K562 (cell line): Measurements from ENCODE around the gene BTBD16. TPM values are rescaled to one million over a fixed set of nuclear protein-coding genes. Genes with fewer than 3 reads are reported as not detected.
A peak's percentile ranks its signal among the peaks of the same experiment; 100 is the strongest.

Experiments
- ATAC-seq: fragments of 200-7000 bp; cut with Tn5 transposase; 3 replicates; pipeline ENCODE4 v1.9.1; 2020; ENCODE audit warnings: moderate library complexity
- BruUV-seq: library from RNA; stranded (reverse); fragments of 400-500 nt; replicated peaks from 2 replicates; lab custom pipeline; 2021; lab: Mats Ljungman, UMichigan
- CTCF ChIA-PET: fragments of 300-600 bp; formaldehyde crosslinking; extraction: SDS; loops from one replicate; lab custom pipeline; 2021; ENCODE audit warnings: low intra/inter-chr PET ratio; lab: Yijun Ruan, JAX
- POLR2A ChIA-PET: fragments of 300-600, 350-650 bp; sonication (Branson Sonifier 250); formaldehyde crosslinking; extraction: SDS; loops from one replicate; lab custom pipeline; 2021; ENCODE audit warnings: antibody characterized with exemption, inconsistent platforms; lab: Yijun Ruan, JAX
- DNase-seq, 4 experiments: peaks; one replicate each; pipeline versions ENCODE4 v3.0.0 to v3.0.0-alpha.2; 2011 to 2018; ENCODE audit warnings: low spot score in 3 of 4, mixed read lengths in 3 of 4; ENCODE audit errors: extremely low read depth in 1 of 4
- FAIRE-seq: peaks from 2 replicates; lab custom pipeline; 2011; peaks lifted over from hg19 to GRCh38; lab: Jason Lieb, UNC
- H2AFZ ChIP-seq: 2 replicates; pipeline ENCODE4 v1.6.0; 2011; ENCODE audit warnings: low read depth, low read length, control low read depth, inconsistent platforms
- H3K27ac ChIP-seq: fragments of 200-600 bp; 3 replicates; pipeline ENCODE4 v1.8.0; 2011; ENCODE audit warnings: low read depth, mild to moderate bottlenecking, control low read depth, inconsistent platforms, low read length, moderate library complexity, mixed read lengths; ENCODE audit errors: extremely low read depth
- H3K27me3 ChIP-seq, 2 experiments: fragments of 300-600 bp in 1 of 2; 2 replicates in 1 of 2; 3 replicates in 1 of 2; pipeline versions ENCODE4 v1.6.0 to v1.8.0; 2011; ENCODE audit warnings: inconsistent platforms in 2 of 2, low read length in 2 of 2, mild to moderate bottlenecking in 1 of 2, mixed read lengths in 1 of 2, moderate library complexity in 1 of 2; ENCODE audit not compliant: control insufficient read depth in 2 of 2, insufficient read depth in 2 of 2
- H3K36me3 ChIP-seq: fragments of 300-600 bp; 3 replicates; pipeline ENCODE4 v1.8.0; 2011; ENCODE audit warnings: mild to moderate bottlenecking, low read length, inconsistent platforms; ENCODE audit not compliant: control insufficient read depth, insufficient read depth
- H3K4me1 ChIP-seq, 2 experiments: fragments of 200-600 bp in 1 of 2; replicated peaks in 1 of 2; 2 replicates in 1 of 2; 3 replicates in 1 of 2; pipeline versions ENCODE4 v1.5.1 to v1.8.0; 2011; ENCODE audit warnings: inconsistent platforms in 2 of 2, low read length in 2 of 2, mild to moderate bottlenecking in 1 of 2, mixed read lengths in 1 of 2, moderate library complexity in 1 of 2; ENCODE audit not compliant: control insufficient read depth in 2 of 2, insufficient read depth in 2 of 2
- H3K4me2 ChIP-seq: 2 replicates; pipeline ENCODE4 v1.6.1; 2011; ENCODE audit warnings: low read length, control low read depth, inconsistent platforms, mixed read lengths; ENCODE audit not compliant: insufficient read depth
- H3K4me3 ChIP-seq: fragments of 200-600 bp; sonication (generic), shearing (Covaris generic); 2 replicates; pipeline ENCODE4 v1.5.1; 2016; ENCODE audit warnings: control low read depth, inconsistent platforms
- H3K79me2 ChIP-seq: fragments of 200-600 bp; 3 replicates; pipeline ENCODE4 v1.8.0; 2011; ENCODE audit warnings: low read length, inconsistent platforms; ENCODE audit not compliant: control insufficient read depth, insufficient read depth
- H3K9ac ChIP-seq, 2 experiments: 2 replicates each; pipeline versions ENCODE4 v1.6.0 to v1.6.1; 2011; ENCODE audit warnings: low read depth in 2 of 2, low read length in 2 of 2, control low read depth in 1 of 2, inconsistent platforms in 1 of 2, mild to moderate bottlenecking in 1 of 2, mixed read lengths in 1 of 2; ENCODE audit not compliant: insufficient read depth in 1 of 2
- H3K9me1 ChIP-seq: one replicate; pipeline ENCODE4 v1.6.0; 2011; ENCODE audit warnings: inconsistent platforms, mild to moderate bottlenecking, low read length, moderate library complexity; ENCODE audit not compliant: control insufficient read depth, insufficient read depth
- H3K9me3 ChIP-seq: replicated peaks from 2 replicates; pipeline ENCODE4 v1.5.1; 2011; ENCODE audit warnings: low read depth, low read length, inconsistent platforms; ENCODE audit not compliant: control insufficient read depth, insufficient read depth
- H4K20me1 ChIP-seq: replicated peaks from 2 replicates; pipeline ENCODE4 v1.6.1; 2011; ENCODE audit warnings: low read length, inconsistent platforms, mixed read lengths; ENCODE audit not compliant: control insufficient read depth, insufficient read depth
- BCL6 ChIP-seq: fragments of 250-450 bp; sonication (Bioruptor Pico); IDR thresholded peaks from 2 replicates; pipeline ENCODE4 v1.4.0; 2020
- CBFA2T2 ChIP-seq: fragments of 450-650 bp; conservative IDR thresholded peaks from 2 replicates; pipeline ENCODE4 v1.6.1; 2017; ENCODE audit warnings: mild to moderate bottlenecking
- CEBPG ChIP-seq, 3 experiments: fragments of 200-800 bp in 1 of 3; sonication (Bioruptor generic) in 1 of 3; sonication (generic) in 1 of 3; formaldehyde crosslinking in 1 of 3; IDR thresholded peaks in 2 of 3; conservative IDR thresholded peaks in 1 of 3; 2 replicates each; pipeline versions ENCODE4 v1.6.1 to v1.8.0; 2016 to 2022; ENCODE audit warnings: missing compliant biosample characterization in 2 of 3, missing genetic modification characterization in 2 of 3, mild to moderate bottlenecking in 1 of 3, missing genetic modification reagents in 1 of 3
- CHAMP1 ChIP-seq: fragments of 450-650 bp; IDR thresholded peaks from 2 replicates; pipeline ENCODE4 v1.6.1; 2016; ENCODE audit warnings: mild to moderate bottlenecking
- MECOM ChIP-seq: fragments of 250-450 bp; sonication (Bioruptor Pico); IDR thresholded peaks from 2 replicates; pipeline ENCODE4 v1.8.0; 2022; ENCODE audit warnings: inconsistent platforms
- NCOR1 ChIP-seq: fragments of 450-650 bp; IDR thresholded peaks from 2 replicates; pipeline ENCODE4 v1.6.1; 2016; ENCODE audit warnings: mild to moderate bottlenecking, moderate library complexity
- NEUROD1 ChIP-seq: fragments of 150-350 bp; IDR thresholded peaks from 2 replicates; pipeline ENCODE4 v1.6.1; 2014; ENCODE audit warnings: borderline replicate concordance, low read length, low read depth; ENCODE audit not compliant: partially characterized antibody
- TCF3 ChIP-seq: sonication (generic); formaldehyde crosslinking; IDR thresholded peaks from 2 replicates; pipeline ENCODE4 v1.4.0; 2020; ENCODE audit warnings: mild to moderate bottlenecking, missing genetic modification reagents
- ZNF41 ChIP-seq: fragments of 250-450 bp; sonication (Bioruptor Pico); conservative IDR thresholded peaks from 2 replicates; pipeline ENCODE4 v1.4.0; 2020; ENCODE audit warnings: mild to moderate bottlenecking
- ZSCAN29 ChIP-seq: fragments of 450-650 bp; IDR thresholded peaks from 2 replicates; pipeline ENCODE4 v1.6.1; 2017
- whole genome bisulfite sequencing: fragments of 100-300 bp; shearing (Covaris generic); methylation state at CpG from one replicate; pipeline ENCODE4 v1.1.6; 2016; ENCODE audit warnings: low coverage, mixed read lengths; ENCODE audit not compliant: insufficient coverage; ENCODE audit errors: missing lambda C conversion rate; 5-methylcytosine and 5-hydroxymethylcytosine counted together
- in situ Hi-C: fragments of 300-500 bp; cut with MboI; formaldehyde crosslinking; loops from 4 replicates; pipeline ENCODE4 v1.15.0; 2018; ENCODE audit warnings: inconsistent platforms, mixed read lengths
- intact Hi-C: fragments of 100-400 bp; cut with micrococcal nuclease; formaldehyde crosslinking; loops from 2 replicates; pipeline ENCODE4 v1.14.2; 2022
- polyA plus RNA-seq, 8 experiments: library from polyadenylated mRNA; depleted of rRNA in 4 of 8; stranded (reverse) in 5 of 8; unstranded in 3 of 8; fragments of >200 nt; fragmentation: Nextera tagmentation in 2 of 8; fragmentation: Illumina TruSeq in 1 of 8; extraction: Ambion mirVana in 2 of 8; extraction: Trizol in 1 of 8; gene quantifications; 2 replicates each; pipeline versions ENCODE4 v1.2.1 to v1.2.3, GENCODE V29; 2011 to 2014; ENCODE audit warnings: inconsistent platforms in 1 of 8, missing spikeins in 1 of 8
- total RNA-seq, 7 experiments: library from RNA; depleted of rRNA in 6 of 7; stranded (reverse); fragments of >200 nt in 6 of 7; fragmentation: Illumina TruSeq in 2 of 7; extraction: Trizol in 2 of 7; gene quantifications; 2 replicates each; pipeline versions ENCODE4 v1.2.1 to v1.2.3, GENCODE V29; 2011 to 2021; ENCODE audit warnings: low replicate concordance in 1 of 7
- TF ChIP-seq, protein P1 (sequence below): fragments of 450-650 bp; formaldehyde crosslinking; IDR thresholded peaks from 2 replicates; pipeline ENCODE4 v1.4.0; 2020; ENCODE audit warnings: mild to moderate bottlenecking, mixed read lengths

Gene BTBD16
- total and polyA plus RNA-seq, 9 of the 15 experiments (the other 6 are each of a cell fraction or from before 2014, with no cell fraction given), result 0.11 TPM; not detected in 8

GRCh38 chr10:122301811-122302115, 30.7 kb downstream of the BTBD16 start:
- FAIRE-seq (no peak), ATAC-seq (no peak), DNase-seq (no peak)
- H3K4me2 ChIP-seq, result no peak overlapping the region
- H4K20me1 ChIP-seq, result no peaks in the 10 kb centered on the region
- no peak for TF ChIP-seq CBFA2T2
- no peak for TF ChIP-seq MECOM (CRISPR knock-in tag)
- peak; percentile 38; the same call in 1 of the 2 replicates for TF ChIP-seq TCF3 (CRISPR knock-in tag)
- POLR2A ChIA-PET, result no interaction called here
- H3K27ac ChIP-seq, result no peak overlapping the region
- H3K9me3 ChIP-seq, result no peaks in the 10 kb centered on the region
- in situ Hi-C loops (no loop called here), intact Hi-C loops (no loop called here)
- H3K4me3 ChIP-seq, result no peak overlapping the region
- no peaks in the 10 kb centered on the region for H3K4me1 ChIP-seq
- H3K9ac ChIP-seq, result no peak overlapping the region
- no peaks in the 10 kb centered on the region for H3K9me1 ChIP-seq
- no peaks in the 10 kb centered on the region for H3K79me2 ChIP-seq
- no TSS peak for BruUV-seq
- no peak overlapping the region for H2AFZ ChIP-seq
- CTCF ChIA-PET, result no interaction called here
- no peaks in the 10 kb centered on the region for H3K27me3 ChIP-seq
- H3K36me3 ChIP-seq, result no peaks in the 10 kb centered on the region
- 9% methylated on average over 4 of the region's 7 CpGs for WGBS

DNA sequence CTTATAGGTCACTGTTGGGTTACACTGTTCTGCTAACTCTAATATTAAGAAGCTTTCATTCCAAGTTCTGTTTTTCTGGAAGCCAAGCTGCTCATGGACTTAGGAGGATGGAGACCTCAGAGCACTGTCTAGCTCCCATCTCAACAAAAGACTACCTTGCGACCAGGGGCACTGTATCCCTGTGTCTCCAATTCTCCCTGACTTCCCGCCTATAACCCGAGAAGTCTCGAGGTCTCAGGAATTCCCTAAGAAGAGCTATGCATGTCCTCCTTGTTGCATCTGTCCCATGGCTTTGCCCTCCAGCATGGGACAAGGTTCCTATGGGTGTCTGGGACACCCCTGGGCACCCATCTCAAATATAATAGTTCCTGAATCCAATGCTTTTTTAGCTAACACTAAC, 31.2 kb downstream of the BTBD16 start:
- TF ChIP-seq CHAMP1 (no peak), ZSCAN29 (no peak), NCOR1 (no peak), ZNF41 (CRISPR knock-in tag) (no peak), CEBPG (CRISPR knock-in tag; IDR thresholded peaks at IDR 0.05) (no peak), CEBPG (tag; conservative IDR thresholded peaks at IDR 0.05 in 1 of 2, IDR thresholded peaks at IDR 0.05 in 1 of 2) (no peak), BCL6 (CRISPR knock-in tag) (no peak), NEUROD1 (no peak)
- TF ChIP-seq, protein P1, sequence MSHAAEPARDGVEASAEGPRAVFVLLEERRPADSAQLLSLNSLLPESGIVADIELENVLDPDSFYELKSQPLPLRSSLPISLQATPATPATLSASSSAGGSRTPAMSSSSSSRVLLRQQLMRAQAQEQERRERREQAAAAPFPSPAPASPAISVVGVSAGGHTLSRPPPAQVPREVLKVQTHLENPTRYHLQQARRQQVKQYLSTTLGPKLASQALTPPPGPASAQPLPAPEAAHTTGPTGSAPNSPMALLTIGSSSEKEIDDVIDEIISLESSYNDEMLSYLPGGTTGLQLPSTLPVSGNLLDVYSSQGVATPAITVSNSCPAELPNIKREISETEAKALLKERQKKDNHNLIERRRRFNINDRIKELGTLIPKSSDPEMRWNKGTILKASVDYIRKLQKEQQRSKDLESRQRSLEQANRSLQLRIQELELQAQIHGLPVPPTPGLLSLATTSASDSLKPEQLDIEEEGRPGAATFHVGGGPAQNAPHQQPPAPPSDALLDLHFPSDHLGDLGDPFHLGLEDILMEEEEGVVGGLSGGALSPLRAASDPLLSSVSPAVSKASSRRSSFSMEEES, result no peak
- ATAC-seq (no peak), DNase-seq (no peak), FAIRE-seq (no peak)
- no peak overlapping the region for H3K27ac ChIP-seq
- H4K20me1 ChIP-seq, result no peaks in the 10 kb centered on the region
- POLR2A ChIA-PET, result no interaction called here
- intact Hi-C loops (no loop called here), in situ Hi-C loops (no loop called here)
- H3K9ac ChIP-seq, result no peak overlapping the region
- 0% methylated on average over 4 of the region's 4 CpGs for WGBS
- no peaks in the 10 kb centered on the region for H3K36me3 ChIP-seq
- CTCF ChIA-PET, result no interaction called here
- H3K4me2 ChIP-seq, result no peak overlapping the region
- no peaks in the 10 kb centered on the region for H3K27me3 ChIP-seq
- H3K4me3 ChIP-seq, result no peak overlapping the region
- H3K79me2 ChIP-seq, result no peaks in the 10 kb centered on the region
- H3K9me1 ChIP-seq, result no peaks in the 10 kb centered on the region
- H3K4me1 ChIP-seq, result no peaks in the 10 kb centered on the region
- no peaks in the 10 kb centered on the region for H3K9me3 ChIP-seq
- no peak overlapping the region for H2AFZ ChIP-seq
- BruUV-seq, result no TSS peak
